Activated CD4-positive, alpha-beta memory T cell treated with anti-CD3 and anti-CD28 coated beads for 36 hours (primary cell): ENCODE measurements around the gene ABLIM3. TPM values are rescaled to one million over a fixed set of nuclear protein-coding genes. Genes with fewer than 3 reads are reported as not detected.

Experiments
- CTCF ChIA-PET: fragments of 350-600 bp; sonication (Branson Sonifier 250); formaldehyde crosslinking; loops from one replicate; lab custom pipeline; 2021; ENCODE audit warnings: antibody characterized with exemption, inconsistent platforms; lab: Charles Lee
- POLR2A ChIA-PET: fragments of 350-600 bp; sonication (Branson Sonifier 250); formaldehyde crosslinking; loops from one replicate; lab custom pipeline; 2021; ENCODE audit warnings: antibody characterized with exemption; lab: Charles Lee
- DNase-seq: peaks from one replicate; pipeline ENCODE4 v3.0.0-alpha.2; 2020
- H3K27ac Mint-ChIP-seq: one replicate; pipeline ENCODE4 v1.8.0; 2021; ENCODE audit warnings: mixed read lengths
- H3K27me3 Mint-ChIP-seq: one replicate; pipeline ENCODE4 v1.8.0; 2021; ENCODE audit warnings: mixed read lengths
- H3K36me3 Mint-ChIP-seq: one replicate; pipeline ENCODE4 v1.8.0; 2021; ENCODE audit warnings: mixed read lengths
- H3K4me1 Mint-ChIP-seq: one replicate; pipeline ENCODE4 v1.8.0; 2021; ENCODE audit warnings: low read depth, mixed read lengths
- H3K4me3 Mint-ChIP-seq: one replicate; pipeline ENCODE4 v1.8.0; 2021; ENCODE audit warnings: mild to moderate bottlenecking, mixed read lengths
- H3K9me3 Mint-ChIP-seq: one replicate; pipeline ENCODE4 v1.8.0; 2021; ENCODE audit warnings: mixed read lengths
- intact Hi-C: fragments of 100-400 bp; cut with micrococcal nuclease; formaldehyde crosslinking; loops from one replicate; pipeline ENCODE4 v1.15.1; 2023
- total RNA-seq, 2 experiments: library from RNA; stranded (reverse); gene quantifications; one replicate each; pipeline ENCODE4 v1.2.3, GENCODE V29; 2021

Gene ABLIM3
- total RNA-seq, 2 experiments from 2014 or later, result 0.10 to 0.24 TPM

- Mint-ChIP-seq H3K27me3 (no peaks in the 10 kb centered on the region), H3K4me3 (no peak overlapping the region), H3K36me3 (no peaks in the 10 kb centered on the region), H3K9me3 (no peaks in the 10 kb centered on the region), H3K4me1 (peaks cover 9% of the 10 kb centered on the region), H3K27ac (no peak overlapping the region)
- ChIA-PET POLR2A (no interaction called here), CTCF (no interaction called here)
- intact Hi-C loops, result no loop called here
- no peak for DNase-seq
These were observed 75.2 kb downstream of the ABLIM3 start for GRCh38 chr5:149216496-149216895.

- CTCF ChIA-PET, result interaction anchor here (1.6 kb wide), 1 partner anchor 76 kb away, joined by 5 read pairs; the partner anchor contains the start of gene ABLIM3
- POLR2A ChIA-PET, result no interaction called here
- no peaks in the 10 kb centered on the region for H3K9me3 Mint-ChIP-seq
- DNase-seq, result no peak
- no peak overlapping the region for H3K27ac Mint-ChIP-seq
- H3K4me1 Mint-ChIP-seq, result peaks cover 1% of the 10 kb centered on the region
- no peaks in the 10 kb centered on the region for H3K27me3 Mint-ChIP-seq
- no peak overlapping the region for H3K4me3 Mint-ChIP-seq
- no peaks in the 10 kb centered on the region for H3K36me3 Mint-ChIP-seq
- intact Hi-C loops, result no loop called here
These were observed 76.0 kb downstream of the ABLIM3 start for GRCh38 chr5:149217096-149217802.

GRCh38 chr5:149217803-149218155 lies 76.5 kb downstream of the ABLIM3 start:
- Mint-ChIP-seq H3K27ac (no peak overlapping the region), H3K4me1 (no peaks in the 10 kb centered on the region), H3K36me3 (no peaks in the 10 kb centered on the region)

GRCh38 chr5:149219584-149219983 lies 78.3 kb downstream of the ABLIM3 start:
- Mint-ChIP-seq H3K36me3 (no peaks in the 10 kb centered on the region), H3K4me1 (no peaks in the 10 kb centered on the region), H3K4me3 (no peak overlapping the region), H3K9me3 (no peaks in the 10 kb centered on the region), H3K27me3 (no peaks in the 10 kb centered on the region), H3K27ac (no peak overlapping the region)
- ChIA-PET POLR2A (no interaction called here), CTCF (no interaction called here)
- no peak for DNase-seq
- intact Hi-C loops, result no loop called here

More at GRCh38 chr5:149217803-149218155, 76.5 kb downstream of the ABLIM3 start:
- H3K4me3 Mint-ChIP-seq, result no peak overlapping the region
- intact Hi-C loops, result no loop called here
- DNase-seq, result no peak
- H3K9me3 Mint-ChIP-seq, result no peaks in the 10 kb centered on the region
- POLR2A ChIA-PET, result no interaction called here
- CTCF ChIA-PET, result interaction anchor here (1.6 kb wide), 1 partner anchor 76 kb away, joined by 5 read pairs; the partner anchor contains the start of gene ABLIM3
- no peaks in the 10 kb centered on the region for H3K27me3 Mint-ChIP-seq

- H3K4me1 Mint-ChIP-seq, result no peaks in the 10 kb centered on the region
- H3K36me3 Mint-ChIP-seq, result no peaks in the 10 kb centered on the region
- no peaks in the 10 kb centered on the region for H3K27me3 Mint-ChIP-seq
- no peak for DNase-seq
- ChIA-PET POLR2A (no interaction called here), CTCF (no interaction called here)
- intact Hi-C loops, result no loop called here
- no peak overlapping the region for H3K27ac Mint-ChIP-seq
- no peak overlapping the region for H3K4me3 Mint-ChIP-seq
- H3K9me3 Mint-ChIP-seq, result no peaks in the 10 kb centered on the region
These were observed 79.5 kb downstream of the ABLIM3 start for GRCh38 chr5:149220750-149221149.

- no peak overlapping the region for H3K4me3 Mint-ChIP-seq
- DNase-seq, result no peak
- no peaks in the 10 kb centered on the region for H3K36me3 Mint-ChIP-seq
- CTCF ChIA-PET, result no interaction called here
- no peaks in the 10 kb centered on the region for H3K9me3 Mint-ChIP-seq
- H3K27ac Mint-ChIP-seq, result no peak overlapping the region
- intact Hi-C loops, result no loop called here
- no peaks in the 10 kb centered on the region for H3K27me3 Mint-ChIP-seq
- no peaks in the 10 kb centered on the region for H3K4me1 Mint-ChIP-seq
- POLR2A ChIA-PET, result no interaction called here
These were observed 80.0 kb downstream of the ABLIM3 start for GRCh38 chr5:149221326-149221725.

- ChIA-PET CTCF (interaction anchor here (1.6 kb wide), 1 partner anchor 43 kb away, joined by 6 read pairs; no protein-coding TSS in a partner anchor), POLR2A (no interaction called here)
- no peaks in the 10 kb centered on the region for H3K27me3 Mint-ChIP-seq
- no peak overlapping the region for H3K27ac Mint-ChIP-seq
- no peak for DNase-seq
- intact Hi-C loops, result no loop called here
- no peak overlapping the region for H3K4me3 Mint-ChIP-seq
- no peaks in the 10 kb centered on the region for H3K36me3 Mint-ChIP-seq
- no peaks in the 10 kb centered on the region for H3K9me3 Mint-ChIP-seq
- no peaks in the 10 kb centered on the region for H3K4me1 Mint-ChIP-seq
These were observed 80.5 kb downstream of the ABLIM3 start for GRCh38 chr5:149221731-149222342.

GRCh38 chr5:149223081-149223848 lies 82.0 kb downstream of the ABLIM3 start:
- no peaks in the 10 kb centered on the region for H3K27me3 Mint-ChIP-seq
- POLR2A ChIA-PET, result no interaction called here
- CTCF ChIA-PET, result interaction anchor here (1.6 to 1.9 kb wide), 2 partner anchors 41 to 82 kb away, joined by 5 to 6 read pairs; partner anchors contain the start of gene ABLIM3
- no peak overlapping the region for H3K27ac Mint-ChIP-seq
- intact Hi-C loops, result no loop called here
- H3K9me3 Mint-ChIP-seq, result no peaks in the 10 kb centered on the region
- no peaks in the 10 kb centered on the region for H3K36me3 Mint-ChIP-seq
- no peak for DNase-seq
- H3K4me1 Mint-ChIP-seq, result no peaks in the 10 kb centered on the region
- no peak overlapping the region for H3K4me3 Mint-ChIP-seq

- no peak for DNase-seq
- no peaks in the 10 kb centered on the region for H3K36me3 Mint-ChIP-seq
- no peak overlapping the region for H3K4me3 Mint-ChIP-seq
- H3K4me1 Mint-ChIP-seq, result no peaks in the 10 kb centered on the region
- ChIA-PET POLR2A (no interaction called here), CTCF (interaction anchor here (1.9 kb wide), 1 partner anchor 83 kb away, joined by 5 read pairs; the partner anchor contains the start of gene ABLIM3)
- intact Hi-C loops, result no loop called here
- H3K27ac Mint-ChIP-seq, result no peak overlapping the region
- no peaks in the 10 kb centered on the region for H3K9me3 Mint-ChIP-seq
- no peaks in the 10 kb centered on the region for H3K27me3 Mint-ChIP-seq
These were observed 83.0 kb downstream of the ABLIM3 start for GRCh38 chr5:149224282-149224681.

GRCh38 chr5:149227168-149227826 lies 86.0 kb downstream of the ABLIM3 start:
- Mint-ChIP-seq H3K4me3 (no peak overlapping the region), H3K36me3 (no peaks in the 10 kb centered on the region), H3K27ac (no peak overlapping the region), H3K9me3 (no peaks in the 10 kb centered on the region), H3K27me3 (peaks cover 2% of the 10 kb centered on the region), H3K4me1 (no peaks in the 10 kb centered on the region)
- DNase-seq, result no peak
- intact Hi-C loops, result no loop called here
- ChIA-PET POLR2A (no interaction called here), CTCF (interaction anchor here (0.9 to 1.0 kb wide), 5 partner anchors 38 to 488 kb away, joined by 3 to 7 read pairs (median 3); partner anchors contain the start of gene ABLIM3)

GRCh38 chr5:149228618-149229297 lies 87.5 kb downstream of the ABLIM3 start:
- no peaks in the 10 kb centered on the region for H3K36me3 Mint-ChIP-seq
- intact Hi-C loops, result no loop called here

More at GRCh38 chr5:149228618-149229297, 87.5 kb downstream of the ABLIM3 start:
- DNase-seq, result no peak
- H3K9me3 Mint-ChIP-seq, result no peaks in the 10 kb centered on the region
- H3K27ac Mint-ChIP-seq, result no peak overlapping the region
- no peak overlapping the region for H3K4me3 Mint-ChIP-seq
- ChIA-PET POLR2A (no interaction called here), CTCF (interaction anchor here (0.6 to 1.1 kb wide), 2 partner anchors 36 to 87 kb away, joined by 3 to 4 read pairs; partner anchors contain the start of gene ABLIM3)
- no peaks in the 10 kb centered on the region for H3K4me1 Mint-ChIP-seq
- H3K27me3 Mint-ChIP-seq, result peaks cover 2% of the 10 kb centered on the region
